Measurements from ENCODE around the gene FER.

Gene FER

DNA sequence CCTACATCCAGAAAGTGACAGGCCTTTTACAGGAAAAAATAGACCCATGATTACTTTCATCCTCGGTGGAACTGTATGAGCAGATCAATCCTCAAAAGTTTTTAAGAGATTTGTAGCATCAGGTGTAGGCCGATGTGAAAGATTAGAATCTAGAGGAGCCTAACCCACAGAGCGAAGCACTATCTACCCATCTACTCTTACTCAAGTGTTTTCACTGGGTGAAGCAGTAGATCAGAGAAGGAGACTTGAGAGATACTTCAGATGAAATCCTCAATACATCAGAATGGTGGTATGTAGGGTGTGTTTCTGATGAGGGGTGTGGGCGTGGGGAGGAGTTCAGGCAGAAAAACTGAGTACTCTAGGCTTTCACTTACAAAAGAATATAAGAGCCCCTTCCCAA lies 192.8 kb downstream of the FER start:
- TF ChIP-seq, protein P1, sequence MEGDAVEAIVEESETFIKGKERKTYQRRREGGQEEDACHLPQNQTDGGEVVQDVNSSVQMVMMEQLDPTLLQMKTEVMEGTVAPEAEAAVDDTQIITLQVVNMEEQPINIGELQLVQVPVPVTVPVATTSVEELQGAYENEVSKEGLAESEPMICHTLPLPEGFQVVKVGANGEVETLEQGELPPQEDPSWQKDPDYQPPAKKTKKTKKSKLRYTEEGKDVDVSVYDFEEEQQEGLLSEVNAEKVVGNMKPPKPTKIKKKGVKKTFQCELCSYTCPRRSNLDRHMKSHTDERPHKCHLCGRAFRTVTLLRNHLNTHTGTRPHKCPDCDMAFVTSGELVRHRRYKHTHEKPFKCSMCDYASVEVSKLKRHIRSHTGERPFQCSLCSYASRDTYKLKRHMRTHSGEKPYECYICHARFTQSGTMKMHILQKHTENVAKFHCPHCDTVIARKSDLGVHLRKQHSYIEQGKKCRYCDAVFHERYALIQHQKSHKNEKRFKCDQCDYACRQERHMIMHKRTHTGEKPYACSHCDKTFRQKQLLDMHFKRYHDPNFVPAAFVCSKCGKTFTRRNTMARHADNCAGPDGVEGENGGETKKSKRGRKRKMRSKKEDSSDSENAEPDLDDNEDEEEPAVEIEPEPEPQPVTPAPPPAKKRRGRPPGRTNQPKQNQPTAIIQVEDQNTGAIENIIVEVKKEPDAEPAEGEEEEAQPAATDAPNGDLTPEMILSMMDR (IDR thresholded peaks at IDR 0.05; ENCODE audit: low read depth, low read length) = no peak
- in situ Hi-C loops (cut with HindIII; ENCODE audit: low sequenced_read_pairs) = no loop called here
- DNase-seq (ENCODE audit: low read depth, low spot score) = no peak
- H3K4me3 ChIP-seq (ENCODE audit: low read depth, low read length) = no peak overlapping the region

DNA sequence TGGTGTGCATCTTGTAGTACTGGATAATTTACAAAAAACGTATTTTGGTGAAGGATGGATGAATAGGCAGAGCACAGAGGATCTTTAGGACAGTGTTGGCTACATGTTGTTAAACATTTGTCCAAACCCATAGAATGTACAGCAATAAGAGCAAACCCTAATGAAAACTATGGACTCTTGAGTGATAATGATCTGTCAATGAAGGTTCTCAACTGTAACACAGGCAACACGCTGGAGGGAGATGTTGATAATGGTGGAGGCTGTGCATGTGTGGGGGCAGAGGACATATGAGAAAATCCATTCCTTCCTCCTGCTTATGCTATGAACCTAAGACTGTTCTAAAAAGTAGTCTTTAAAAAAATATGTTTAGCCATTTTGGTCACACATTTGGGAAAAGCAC lies 194.0 kb downstream of the FER start:
- TF ChIP-seq, protein P1 (IDR thresholded peaks at IDR 0.05; ENCODE audit: low read depth, low read length) = no peak
- no peak for DNase-seq (ENCODE audit: low read depth, low spot score)
- H3K4me3 ChIP-seq (ENCODE audit: low read depth, low read length) = no peak overlapping the region
- in situ Hi-C loops (cut with HindIII; ENCODE audit: low sequenced_read_pairs) = no loop called here

DNA sequence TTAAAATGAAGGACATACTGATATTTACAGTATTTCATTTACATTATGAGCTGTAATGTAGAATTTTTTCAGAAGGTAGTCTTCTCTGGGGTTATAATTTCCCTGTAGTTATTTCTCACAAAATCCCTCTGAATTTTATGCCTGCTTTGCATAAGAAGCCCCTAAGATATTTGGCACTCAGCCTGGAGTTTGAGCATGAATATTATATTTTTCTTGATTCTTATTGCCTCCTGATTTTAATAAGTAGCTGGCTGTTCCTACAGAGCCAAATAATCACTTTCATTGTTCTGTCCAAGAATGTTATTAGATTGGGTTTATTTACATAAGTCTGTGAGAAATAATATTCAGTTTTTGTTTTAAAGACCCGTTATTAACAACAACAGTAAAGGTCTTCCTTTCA lies 195.0 kb downstream of the FER start:
- TF ChIP-seq, protein P1 (IDR thresholded peaks at IDR 0.05; ENCODE audit: low read depth, low read length) = no peak

DNA sequence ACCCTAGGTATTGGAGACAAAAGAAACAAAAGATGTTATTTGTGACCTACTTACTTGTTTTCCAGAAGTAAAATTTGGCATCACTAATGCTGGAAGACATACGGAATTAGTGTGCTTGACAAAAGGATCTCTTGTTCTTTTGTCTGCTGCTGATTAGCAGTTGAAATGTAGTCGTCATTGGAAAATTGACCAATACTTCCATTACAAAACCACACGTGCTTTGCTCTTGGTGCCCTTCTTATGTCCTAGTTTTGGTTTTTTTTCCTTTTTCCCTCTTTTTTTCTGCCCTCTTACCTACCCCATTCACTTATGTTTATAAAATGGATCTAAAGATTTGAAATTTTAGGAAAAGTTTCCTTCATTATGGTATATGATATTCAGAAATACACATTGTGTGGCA lies 197.4 kb downstream of the FER start:
- no peak for DNase-seq (ENCODE audit: low read depth, low spot score)
- in situ Hi-C loops (cut with HindIII; ENCODE audit: low sequenced_read_pairs) = no loop called here
- TF ChIP-seq, protein P1 (IDR thresholded peaks at IDR 0.05; ENCODE audit: low read depth, low read length) = no peak
- H3K4me3 ChIP-seq (ENCODE audit: low read depth, low read length) = no peak overlapping the region

More for the DNA sequence above, 195.0 kb downstream of the FER start:
- H3K4me3 ChIP-seq (ENCODE audit: low read depth, low read length) = no peak overlapping the region
- no peak for DNase-seq (ENCODE audit: low read depth, low spot score)
- in situ Hi-C loops (cut with HindIII; ENCODE audit: low sequenced_read_pairs) = no loop called here

DNA sequence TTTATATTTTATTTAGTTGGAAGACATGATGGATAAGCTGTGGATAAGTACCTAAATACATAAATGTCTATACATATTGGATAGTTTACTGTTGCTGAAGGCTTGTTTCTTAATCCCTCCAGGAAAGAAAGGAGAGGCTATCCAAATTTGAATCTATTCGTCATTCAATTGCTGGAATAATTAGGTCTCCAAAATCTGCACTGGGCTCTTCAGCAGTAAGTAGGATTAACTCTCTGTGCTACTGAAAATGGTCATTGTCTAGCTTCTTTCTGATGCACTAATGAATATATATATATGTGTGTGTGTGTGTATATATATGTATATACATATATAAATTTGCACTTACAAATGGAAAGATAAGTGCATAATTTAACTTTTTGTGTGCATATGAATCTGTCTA lies 198.3 kb downstream of the FER start:
- H3K4me3 ChIP-seq (ENCODE audit: low read depth, low read length) = no peak overlapping the region
- DNase-seq (ENCODE audit: low read depth, low spot score) = no peak
- in situ Hi-C loops (cut with HindIII; ENCODE audit: low sequenced_read_pairs) = no loop called here

DNA sequence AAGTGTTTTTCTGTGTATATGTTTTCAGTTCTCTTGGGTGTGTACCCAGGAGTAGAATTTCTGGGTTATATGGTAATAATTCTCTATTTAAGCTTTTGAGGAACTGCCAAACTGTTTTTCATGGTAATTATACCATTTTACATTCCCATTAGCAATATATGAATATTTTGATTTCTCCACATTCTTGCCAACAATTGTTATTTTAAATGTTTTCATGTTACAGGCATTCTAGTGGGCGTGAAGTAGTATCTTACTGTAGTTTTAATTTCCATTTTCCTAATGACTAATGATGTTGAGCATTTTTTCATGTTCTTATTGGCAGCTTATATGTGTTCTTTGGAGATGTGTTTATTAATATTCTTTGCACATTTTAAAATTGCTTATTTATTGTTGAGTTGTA lies 199.5 kb downstream of the FER start:
- TF ChIP-seq, protein P1 (IDR thresholded peaks at IDR 0.05; ENCODE audit: low read depth, low read length) = no peak
- DNase-seq (ENCODE audit: low read depth, low spot score) = no peak
- in situ Hi-C loops (cut with HindIII; ENCODE audit: low sequenced_read_pairs) = no loop called here
- H3K4me3 ChIP-seq (ENCODE audit: low read depth, low read length) = no peak overlapping the region

More for the DNA sequence above, 198.3 kb downstream of the FER start:
- TF ChIP-seq, protein P1 (IDR thresholded peaks at IDR 0.05; ENCODE audit: low read depth, low read length) = no peak

DNA sequence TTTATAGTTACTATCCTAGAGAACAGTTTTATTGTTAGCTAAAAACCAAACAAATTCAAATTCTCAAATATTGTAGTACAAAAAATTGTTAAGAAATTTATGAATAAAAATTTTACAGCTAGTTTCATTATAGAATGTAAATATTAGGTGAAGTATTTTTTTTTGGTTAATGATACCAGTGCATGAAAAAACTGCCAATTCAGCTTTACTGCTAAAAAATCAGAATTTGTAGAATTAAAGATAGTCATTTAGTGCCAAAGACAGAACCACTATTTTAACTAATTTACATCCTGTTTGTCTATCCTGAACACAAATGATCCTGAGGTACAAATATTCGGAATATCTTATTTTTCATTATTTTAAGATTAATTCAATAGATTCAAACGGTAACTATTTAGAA lies 202.6 kb downstream of the FER start:
- no peak overlapping the region for H3K4me3 ChIP-seq (ENCODE audit: low read depth, low read length)
- in situ Hi-C loops (cut with HindIII; ENCODE audit: low sequenced_read_pairs) = no loop called here
- no peak for DNase-seq (ENCODE audit: low read depth, low spot score)
- TF ChIP-seq, protein P1 (IDR thresholded peaks at IDR 0.05; ENCODE audit: low read depth, low read length) = no peak

Data from astrocyte of the spinal cord (primary cell).